GM21390 (cell line): Measurements from ENCODE around the gene HAL.
"Not testable (repeated sequence)": the region's sequence is repeated elsewhere in the genome, so short reads cannot be mapped to it uniquely, and the experiment has no call there.

ENCODE experiments used
- ATAC-seq: cut with Tn5 transposase; IDR thresholded peaks from one replicate; pipeline ENCODE4 v1.9.1; 2021; ENCODE audit not compliant: unreplicated experiment

Gene HAL

GRCh38 chr12:95978351-95978750 lies 17.8 kb downstream of the HAL start:
- no peak for ATAC-seq

DNA sequence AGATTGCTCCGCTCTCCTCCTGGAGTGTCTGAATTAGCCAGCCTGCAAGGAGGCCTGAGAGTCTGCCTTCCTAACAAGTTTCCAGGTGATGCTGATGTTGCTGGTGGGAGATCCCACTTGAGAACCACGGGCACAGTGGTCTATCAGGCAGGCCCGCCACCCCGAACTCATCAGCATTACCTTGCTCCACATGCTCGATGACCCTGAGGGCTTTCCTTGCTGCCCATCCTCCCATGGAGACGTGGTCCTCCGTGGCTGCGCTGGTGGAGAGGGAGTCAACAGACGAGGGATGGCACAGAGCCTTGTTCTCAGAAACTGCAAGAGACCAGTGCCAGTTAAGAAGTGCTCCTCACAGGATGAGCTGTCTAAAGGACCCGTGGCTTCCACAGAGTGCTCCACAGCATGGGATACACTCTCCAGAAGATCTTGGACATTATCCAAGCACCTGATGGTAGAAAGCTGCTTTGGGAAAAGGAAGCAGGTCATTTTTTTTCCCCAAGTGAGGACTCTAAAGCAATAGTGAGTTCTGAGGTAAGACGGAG lies 18.3 kb downstream of the HAL start:
- ATAC-seq: no peak

DNA sequence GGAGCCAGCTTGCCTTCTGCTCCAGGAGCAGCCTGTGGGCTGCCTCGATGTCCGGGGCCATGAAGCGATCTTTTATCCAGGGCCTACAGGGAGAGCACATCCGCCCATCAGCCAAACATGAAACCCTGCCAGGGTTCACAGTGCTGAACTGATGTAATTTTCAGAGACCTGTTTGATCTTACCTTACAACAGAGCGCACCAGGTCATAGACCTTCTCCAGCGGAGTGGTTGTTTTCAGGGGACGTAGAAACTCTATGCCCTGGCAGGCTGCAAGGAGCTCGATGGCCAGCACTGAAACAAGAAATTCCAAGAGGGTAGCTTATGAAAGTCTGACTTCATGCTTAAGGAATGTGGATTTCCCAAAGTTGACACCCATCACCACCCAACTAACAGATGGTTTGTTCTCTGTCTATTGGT lies 19.7 kb downstream of the HAL start:
- ATAC-seq: no peak

GRCh38 chr12:95975491-95975890 lies 20.7 kb downstream of the HAL start:
- ATAC-seq: no peak

DNA sequence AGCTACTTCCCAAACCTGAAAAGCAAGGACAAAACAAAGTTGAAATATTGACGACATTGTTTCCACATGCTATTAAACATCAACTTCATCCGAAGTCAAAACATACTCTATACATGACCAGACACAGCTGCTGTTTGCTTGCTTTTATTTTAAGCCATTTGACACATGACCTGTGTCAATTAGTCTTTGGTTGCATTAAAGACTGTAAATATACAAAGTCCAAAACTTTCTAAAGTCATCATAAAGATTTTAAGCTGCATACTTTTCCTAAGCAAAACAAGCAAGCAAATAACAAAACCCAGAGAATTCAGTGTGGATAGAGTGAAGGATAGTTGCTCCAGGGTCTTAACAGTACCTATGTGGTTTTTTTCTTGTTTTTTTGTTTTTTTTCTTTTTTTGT lies 21.8 kb downstream of the HAL start:
- ATAC-seq: no peak

DNA sequence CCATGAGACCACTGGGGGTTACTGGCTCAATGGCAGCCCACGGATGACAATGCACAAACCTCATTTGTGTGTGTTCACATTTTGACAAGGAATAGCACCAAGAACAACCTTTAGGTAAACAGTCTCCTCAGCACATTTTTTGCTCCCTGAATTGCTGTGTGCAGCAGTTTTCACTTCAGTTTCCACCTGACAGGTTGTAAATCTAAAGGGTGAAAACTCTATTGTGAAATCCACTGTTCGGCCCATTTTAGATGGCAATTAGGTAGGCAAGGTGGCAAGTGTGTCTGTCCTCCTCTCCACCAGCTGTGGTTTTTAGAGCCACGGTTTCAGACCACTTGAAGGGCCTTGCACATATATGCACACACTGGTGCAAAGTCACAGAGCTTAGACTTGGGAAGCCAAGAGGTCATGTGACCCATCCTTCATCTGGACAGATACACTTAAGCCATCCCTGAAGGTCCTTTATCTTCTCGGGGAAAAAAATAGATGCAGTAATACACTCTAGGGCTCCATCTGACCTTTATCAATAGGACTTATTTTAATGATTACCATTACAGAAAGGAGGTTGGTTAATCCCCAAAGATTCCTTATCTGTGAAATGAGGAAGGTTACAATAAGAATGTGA lies 23.2 kb downstream of the HAL start:
- ATAC-seq: no peak

GRCh38 chr12:95970905-95971304 lies 25.2 kb downstream of the HAL start:
- ATAC-seq: no peak

DNA sequence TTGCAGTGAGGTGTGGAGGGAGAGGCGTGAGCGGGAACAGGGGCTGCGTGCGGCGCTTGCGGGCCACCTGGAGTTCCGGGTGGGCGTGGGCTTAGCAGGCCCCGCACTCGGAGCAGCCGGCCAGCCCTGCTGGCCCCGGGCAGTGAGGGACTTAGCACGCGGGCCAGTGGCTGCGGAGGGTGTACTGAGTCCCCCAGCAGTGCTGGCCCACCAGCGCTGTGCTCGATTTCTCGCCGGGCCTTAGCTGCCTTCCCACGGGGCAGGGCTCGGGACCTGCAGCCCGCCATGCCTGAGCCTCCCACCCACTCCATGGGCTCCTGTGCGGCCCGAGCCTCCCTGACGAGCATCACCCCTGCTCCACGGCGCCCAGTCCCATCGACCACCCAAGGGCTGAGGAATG lies 27.0 kb downstream of the HAL start:
- not testable (repeated sequence) for ATAC-seq

DNA sequence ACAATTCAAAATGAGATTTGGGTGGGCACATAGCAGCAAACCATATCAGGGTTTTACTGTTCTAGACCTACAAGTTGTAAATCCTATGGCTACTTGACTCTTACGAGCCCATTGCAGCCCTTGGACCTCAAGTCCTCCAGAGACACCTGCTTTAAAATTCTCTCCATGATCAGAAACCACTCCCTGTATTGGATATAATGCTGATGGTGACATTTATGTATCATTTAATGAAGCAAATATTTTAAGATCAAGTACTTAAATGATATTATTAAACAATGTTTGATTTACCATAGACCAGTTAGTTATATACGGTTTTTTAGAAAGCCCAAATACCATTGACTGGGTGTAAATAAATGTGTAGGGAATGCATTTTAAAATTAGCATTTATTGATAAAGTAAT lies 28.8 kb downstream of the HAL start:
- ATAC-seq: no peak

- ATAC-seq: no peak
Observed at GRCh38 chr12:95966287-95966870, 29.8 kb downstream of the HAL start.

GRCh38 chr12:95963096-95963495 lies 33.0 kb downstream of the HAL start:
- no peak for ATAC-seq

DNA sequence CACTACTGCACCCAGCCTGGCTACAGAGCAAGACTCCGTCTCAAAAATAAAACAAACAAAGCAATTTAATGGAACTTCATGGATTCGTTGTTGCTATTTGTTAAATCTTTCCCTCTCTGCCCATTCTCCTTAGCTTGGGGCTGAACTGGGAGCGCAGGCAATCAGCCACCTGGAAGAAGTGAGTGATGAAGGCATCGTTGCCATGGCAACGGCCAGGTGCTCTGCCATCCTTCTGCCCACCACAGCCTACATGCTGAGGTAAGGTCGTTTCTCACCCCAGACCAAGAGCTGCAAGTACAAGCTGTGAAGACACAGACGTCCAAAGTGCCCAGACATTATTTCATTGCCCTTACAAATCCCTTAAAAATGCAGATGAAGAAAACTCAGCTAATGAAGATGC lies 33.9 kb downstream of the HAL start:
- no peak for ATAC-seq

DNA sequence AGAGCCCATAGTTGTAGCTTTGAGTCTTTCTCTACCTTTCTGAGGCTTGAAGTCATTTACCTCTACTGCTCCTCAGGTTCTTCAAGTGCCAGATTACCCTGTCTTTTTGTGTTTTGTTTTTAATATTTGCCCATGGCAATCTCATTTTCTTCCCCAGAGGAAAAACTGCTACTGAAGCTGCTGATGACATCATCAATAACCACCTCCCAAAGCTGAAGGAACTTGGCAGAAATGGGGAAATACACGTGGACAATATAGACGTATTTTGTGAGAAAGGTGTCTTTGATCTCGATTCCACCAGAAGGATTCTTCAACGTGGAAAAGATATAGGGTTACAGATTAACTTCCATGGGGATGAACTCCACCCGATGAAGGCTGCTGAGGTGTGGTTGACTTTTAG lies 35.9 kb downstream of the HAL start:
- no peak for ATAC-seq

GRCh38 chr12:95959107-95959506 lies 37.0 kb downstream of the HAL start:
- ATAC-seq: no peak

DNA sequence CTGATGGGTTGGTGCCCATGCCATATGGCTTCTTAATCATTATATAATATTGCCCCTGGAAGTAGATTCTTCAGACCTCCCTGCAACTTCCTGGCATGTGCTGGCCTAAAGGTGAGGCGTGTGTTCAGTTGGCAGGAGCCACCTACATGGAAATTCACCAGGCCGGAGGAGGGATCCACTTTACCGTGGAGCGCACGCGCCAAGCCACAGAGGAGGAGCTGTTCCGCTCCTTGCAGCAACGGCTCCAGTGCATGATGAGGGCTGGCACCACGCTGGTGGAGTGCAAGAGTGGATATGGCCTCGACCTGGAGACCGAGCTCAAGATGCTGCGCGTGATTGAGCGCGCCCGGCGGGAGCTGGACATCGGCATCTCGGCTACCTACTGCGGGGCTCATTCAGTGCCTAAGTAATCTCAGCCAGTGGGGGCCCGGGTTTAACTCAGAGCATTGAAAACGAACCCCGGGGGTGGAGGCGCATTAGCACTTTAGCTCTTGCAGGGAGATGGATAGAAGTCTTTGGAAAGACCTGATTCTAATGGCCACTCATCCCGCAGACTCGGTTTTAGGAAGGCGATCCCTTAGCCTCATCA lies 39.5 kb downstream of the HAL start:
- ATAC-seq: no peak

- ATAC-seq: no peak
Observed at GRCh38 chr12:95955549-95956159, 40.5 kb downstream of the HAL start.

DNA sequence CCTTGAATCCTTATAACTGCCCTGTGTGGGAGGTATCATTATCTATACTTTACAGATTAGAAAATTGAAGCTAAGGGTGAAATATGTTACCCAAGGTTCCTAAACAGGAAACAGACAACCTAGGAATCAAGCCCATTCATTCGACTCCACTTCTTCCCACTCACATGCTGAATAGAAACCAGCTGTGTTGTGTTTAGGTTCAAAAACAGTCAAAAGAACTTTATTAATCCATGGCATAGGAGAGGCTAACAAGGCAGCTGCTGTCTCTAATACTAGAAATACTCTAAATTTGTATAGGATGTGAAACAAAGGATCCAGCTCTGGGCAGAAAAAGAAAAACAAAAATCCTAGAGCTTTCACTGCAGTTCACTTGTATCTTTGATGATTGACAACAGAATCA lies 43.1 kb downstream of the HAL start:
- no peak for ATAC-seq

DNA sequence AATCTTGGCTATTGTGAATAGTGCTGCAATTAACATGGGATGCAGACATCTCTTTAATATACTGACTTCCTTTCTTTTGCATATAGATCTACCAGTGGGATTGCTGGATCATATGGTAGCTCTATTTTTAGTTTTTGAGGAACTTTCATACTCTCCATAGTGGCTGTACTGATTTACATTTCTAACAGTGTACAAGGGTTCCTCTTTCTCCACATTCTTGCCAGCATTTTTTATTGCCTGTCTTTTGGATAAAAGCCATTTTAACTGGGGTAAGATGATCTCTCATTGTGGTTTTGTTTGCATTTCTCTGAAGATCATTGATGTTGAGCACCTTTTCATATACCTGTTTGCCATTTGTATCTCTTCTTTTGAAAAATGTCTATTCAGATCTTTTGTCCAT lies 44.6 kb downstream of the HAL start:
- no peak for ATAC-seq

- no peak for ATAC-seq
Observed at GRCh38 chr12:95949477-95950206, 46.5 kb downstream of the HAL start.

DNA sequence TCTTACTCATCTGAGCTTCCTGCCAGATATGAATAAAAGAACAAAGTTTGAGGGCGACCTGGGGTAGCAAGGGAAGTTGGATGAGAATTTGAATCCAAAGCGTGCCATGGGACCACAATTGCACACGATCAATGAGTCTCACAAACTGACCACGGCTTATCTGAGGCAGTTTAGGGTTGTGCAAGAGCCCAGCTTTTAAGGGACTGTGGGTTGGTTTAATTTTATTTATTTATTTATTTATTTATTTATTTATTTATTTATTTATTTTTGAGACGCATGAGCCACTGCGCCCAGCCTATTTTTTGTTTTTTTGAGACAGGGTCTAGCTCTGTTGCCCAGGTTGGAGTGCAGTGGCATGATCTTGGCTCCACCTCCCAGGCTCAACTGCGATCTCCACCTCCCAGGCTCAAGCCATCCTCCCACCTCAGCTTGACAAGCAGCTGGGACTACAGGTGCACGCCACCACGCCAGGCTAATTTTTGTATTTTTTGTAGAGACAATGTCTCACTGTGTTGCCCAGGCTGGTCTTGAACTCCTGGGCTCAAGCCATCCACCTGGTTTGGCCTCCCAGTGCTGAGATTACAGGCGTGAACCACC lies 51.9 kb downstream of the HAL start:
- ATAC-seq: no peak

GRCh38 chr12:95943330-95943842 lies 52.8 kb downstream of the HAL start, which contains the start of gene AMDHD1:
Gene AMDHD1 (plus strand): TSS chr12:95943331. CDS start chr12:95943399, 68 bp downstream.
- peak; percentile 65 for ATAC-seq
